Eye (tissue), 1 donor: ENCODE measurements around the gene OGFOD2.

Source experiments
- DNase-seq: peaks from one replicate; pipeline ENCODE4 v3.0.0-alpha.2; 2015

OGFOD2 gene

GRCh38 chr12:122951979-122952892 lies 22.8 kb upstream of the OGFOD2 start:
- peak; percentile 84 for DNase-seq

GRCh38 chr12:122955156-122955555 lies 19.9 kb upstream of the OGFOD2 start:
- DNase-seq: peak; percentile 24

DNA sequence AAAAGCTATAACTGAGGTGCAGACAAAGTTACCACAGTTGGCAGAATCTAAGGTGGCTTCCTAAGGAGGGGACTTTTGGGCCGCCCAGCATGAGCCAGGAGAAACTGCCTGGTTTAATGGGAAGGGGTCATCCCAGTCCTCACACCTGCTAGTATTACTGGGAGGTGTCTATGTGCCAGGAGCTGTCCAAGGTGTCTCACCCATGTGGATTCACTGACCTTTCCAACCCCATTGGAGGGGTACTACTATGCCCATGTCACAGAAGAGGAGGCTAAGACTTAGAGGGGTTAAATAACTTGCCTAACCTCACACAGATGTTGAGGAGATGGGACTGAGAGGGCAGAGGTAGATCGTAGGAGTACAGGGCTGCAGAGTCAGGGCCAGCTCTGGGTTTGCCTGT lies 19.0 kb upstream of the OGFOD2 start:
- DNase-seq: no peak

DNA sequence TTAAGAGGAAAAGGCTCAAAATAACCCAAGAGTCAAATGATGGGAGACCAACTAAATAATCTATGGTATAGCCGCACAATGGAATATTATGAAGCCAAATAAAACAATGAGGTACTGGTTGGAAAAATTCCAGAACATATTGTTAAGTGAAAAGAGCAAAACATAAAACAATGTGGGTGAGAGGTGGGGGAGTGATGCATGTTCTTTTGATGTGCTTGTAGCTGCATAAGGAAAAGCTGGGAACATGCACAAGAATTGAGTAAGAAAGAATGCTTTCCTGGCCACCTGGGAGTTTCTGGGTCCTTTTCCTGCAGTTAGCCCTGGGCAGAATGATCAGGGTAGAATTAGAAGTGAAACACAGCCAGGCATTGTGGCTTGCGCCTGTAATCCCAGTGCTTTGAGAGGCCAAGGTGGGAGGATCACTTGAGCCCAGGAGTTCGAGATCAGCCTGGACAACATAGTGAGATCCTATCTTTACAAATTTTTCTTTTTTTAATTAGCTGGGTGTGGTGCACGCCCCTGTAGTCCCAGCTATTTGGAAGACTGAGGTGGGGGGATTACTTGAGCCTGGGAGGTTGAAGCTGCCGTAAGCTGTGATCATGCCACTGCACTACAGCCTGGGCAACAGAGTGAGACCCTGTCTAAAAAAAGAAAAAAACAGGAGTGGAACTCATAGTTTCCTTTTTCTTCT lies 16.7 kb upstream of the OGFOD2 start:
- no peak for DNase-seq

GRCh38 chr12:122959566-122960192 lies 15.4 kb upstream of the OGFOD2 start:
- no peak for DNase-seq

DNA sequence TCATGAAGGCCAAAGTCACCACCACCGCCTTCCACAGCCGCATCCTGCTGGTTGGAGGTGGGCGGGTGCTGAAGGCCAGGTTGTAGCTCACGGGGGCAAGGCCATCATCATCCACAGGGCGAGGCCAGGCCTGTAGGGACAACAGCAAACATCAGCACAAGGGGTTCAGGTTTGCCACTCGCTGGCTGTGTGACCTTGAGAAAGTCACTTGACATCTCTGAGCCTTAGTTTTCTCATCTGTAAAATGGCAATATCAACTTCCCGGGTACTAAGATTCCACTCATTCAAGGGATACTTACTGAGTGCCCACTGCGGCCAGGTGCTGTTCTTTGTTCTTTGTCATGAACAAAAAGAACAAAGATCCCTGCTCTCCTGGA lies 14.9 kb upstream of the OGFOD2 start:
- DNase-seq: no peak

- no peak for DNase-seq
Measured at GRCh38 chr12:122961531-122962329, 13.3 kb upstream of the OGFOD2 start.

- DNase-seq: no peak
Measured at GRCh38 chr12:122963941-122964265, 11.1 kb upstream of the OGFOD2 start.

- DNase-seq: no peak
Measured at GRCh38 chr12:122964439-122965257, 10.4 kb upstream of the OGFOD2 start.

- DNase-seq: no peak
Measured at GRCh38 chr12:122965321-122965751, 9.7 kb upstream of the OGFOD2 start.

DNA sequence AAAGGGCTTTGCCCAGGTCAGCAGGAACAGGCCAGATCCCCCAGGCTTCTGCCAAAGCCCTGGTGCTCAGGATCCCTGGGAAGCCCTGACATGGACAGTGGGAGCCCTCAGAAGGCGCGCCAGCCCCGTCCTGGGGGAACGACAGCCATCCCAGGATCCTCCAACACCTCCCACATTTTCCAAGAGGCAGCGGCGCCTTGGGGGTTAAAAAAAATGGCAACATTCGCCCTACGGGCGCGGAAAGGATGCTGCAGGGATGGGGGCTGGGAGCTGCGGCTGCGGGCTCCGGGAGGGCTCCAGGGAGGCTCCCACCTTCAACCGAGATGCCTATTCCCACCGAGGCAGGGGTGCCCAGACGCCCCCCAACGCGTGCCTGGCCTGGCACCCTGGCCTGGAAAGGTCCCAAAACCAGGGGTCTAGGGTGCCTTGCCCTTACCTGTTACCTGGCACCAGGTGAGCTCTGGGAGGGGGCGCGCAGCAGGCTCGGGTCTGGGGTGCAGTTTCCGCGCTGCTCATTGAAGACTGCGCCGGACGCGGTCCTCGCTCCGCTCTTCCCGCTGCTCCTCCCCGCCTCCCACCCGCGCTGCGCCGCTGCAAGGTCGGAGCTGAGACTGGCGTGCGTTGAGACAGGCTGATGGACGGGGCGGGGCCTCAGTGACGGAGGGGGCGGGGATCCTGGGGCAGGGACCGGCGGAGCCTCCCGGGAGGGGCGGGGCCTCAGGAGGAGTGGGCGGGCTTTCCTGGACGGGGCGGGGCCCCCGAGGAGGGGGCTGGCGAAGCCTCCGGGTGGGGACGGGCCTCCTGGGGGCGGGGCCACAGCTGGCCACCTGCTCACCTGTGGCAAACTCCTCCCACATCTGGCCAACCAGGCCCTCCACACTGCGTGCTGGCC lies 8.9 kb upstream of the OGFOD2 start, which contains the start of gene ABCB9:
TSS of gene ABCB9 (minus strand) at position 613 of the 892 bp plus-strand sequence. CDS start 6,228 bp downstream, outside the sequence.
- DNase-seq: peak; percentile 94

DNA sequence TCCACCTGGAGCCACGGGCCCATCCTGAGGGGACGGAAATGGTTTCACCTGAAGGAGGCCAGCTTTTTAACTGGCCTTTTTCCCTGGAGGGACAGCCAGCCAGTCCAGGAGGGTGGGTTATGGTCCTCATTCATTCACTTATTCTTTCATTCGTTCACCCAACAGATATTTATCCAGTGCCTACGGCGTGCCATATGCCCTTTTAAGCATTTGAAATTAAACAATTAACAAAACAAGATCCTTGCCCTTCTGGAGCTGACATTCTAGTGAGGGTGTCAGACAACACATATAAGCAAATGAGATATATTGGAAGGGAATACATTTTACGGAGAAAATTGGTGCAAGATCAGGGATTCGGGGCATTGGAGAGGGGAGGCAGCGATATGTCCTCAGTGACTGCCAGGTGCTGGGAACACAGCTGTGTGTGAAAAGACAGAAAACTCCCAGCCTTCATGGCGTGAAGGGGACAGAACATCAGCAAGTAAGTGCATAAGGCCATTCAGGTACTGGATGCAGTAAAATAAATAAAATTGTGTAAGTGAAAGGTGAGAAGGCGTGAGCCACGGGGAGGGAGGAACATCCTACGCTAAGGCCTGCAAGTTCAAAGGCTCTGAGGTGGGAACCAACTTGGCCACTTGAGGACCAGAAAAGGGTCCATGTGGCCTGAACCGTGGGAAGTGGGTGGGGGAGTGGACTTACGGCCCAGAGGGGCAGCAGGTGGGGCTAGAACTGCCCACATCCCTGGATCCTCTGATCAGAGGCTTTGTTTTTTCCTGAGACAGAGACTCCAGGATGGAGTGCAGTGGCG lies 8.1 kb upstream of the OGFOD2 start:
- no peak for DNase-seq

GRCh38 chr12:122968104-122968503 lies 6.9 kb upstream of the OGFOD2 start:
- no peak for DNase-seq

DNA sequence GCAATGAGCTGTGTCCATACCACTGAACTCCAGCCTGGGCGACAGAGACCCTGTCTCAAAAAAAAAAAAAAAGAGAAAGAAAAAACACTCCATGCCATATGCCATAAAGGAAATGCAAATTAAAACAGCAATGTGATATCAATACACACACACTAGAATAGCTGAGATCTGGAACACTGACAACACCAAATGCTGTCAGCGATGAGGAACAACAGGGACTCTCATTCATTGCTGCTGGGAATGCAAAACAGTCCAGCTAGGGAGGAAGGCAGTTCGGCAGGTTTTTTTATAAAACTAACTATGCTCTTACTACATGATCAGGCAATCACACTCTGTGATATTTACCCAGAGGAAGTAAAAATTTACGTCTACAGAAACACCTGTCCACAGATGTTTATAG lies 5.4 kb upstream of the OGFOD2 start:
- DNase-seq: no peak

DNA sequence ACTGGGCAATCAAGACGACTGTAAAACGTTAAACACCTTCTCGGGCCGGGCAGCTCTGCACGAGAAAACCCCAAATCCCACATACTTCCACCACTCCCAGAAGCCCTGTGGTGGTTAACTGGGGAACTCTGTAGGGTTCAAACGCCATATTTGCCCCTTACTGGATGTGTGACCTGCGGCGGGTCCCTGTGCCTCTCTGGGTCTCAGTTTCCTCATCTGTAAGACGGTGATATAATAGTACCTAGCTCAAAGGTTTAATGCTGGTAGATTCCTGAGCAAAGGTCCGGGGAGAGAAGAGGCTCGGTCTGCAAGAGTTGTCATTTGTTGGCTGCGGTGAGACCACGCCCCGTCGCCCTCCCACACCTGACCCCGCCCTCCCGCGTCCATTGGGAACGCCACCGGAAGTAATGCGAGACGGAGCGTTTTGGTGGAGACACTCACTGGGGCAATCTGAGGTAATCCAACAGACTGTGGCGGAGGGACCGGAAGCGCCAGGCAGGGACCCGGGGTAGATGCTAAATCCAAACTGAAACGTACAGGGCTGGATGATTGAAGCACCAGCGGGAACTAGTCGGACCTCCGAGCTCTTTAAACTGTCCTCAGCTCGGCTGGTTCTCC lies 661 bp upstream of the OGFOD2 start:
- peak; percentile 100 for DNase-seq

- no peak for DNase-seq
Measured at GRCh38 chr12:122975790-122976647, 975 bp downstream of the OGFOD2 start.

- DNase-seq: no peak
Measured at GRCh38 chr12:122976648-122976975, 1.6 kb downstream of the OGFOD2 start.

DNA sequence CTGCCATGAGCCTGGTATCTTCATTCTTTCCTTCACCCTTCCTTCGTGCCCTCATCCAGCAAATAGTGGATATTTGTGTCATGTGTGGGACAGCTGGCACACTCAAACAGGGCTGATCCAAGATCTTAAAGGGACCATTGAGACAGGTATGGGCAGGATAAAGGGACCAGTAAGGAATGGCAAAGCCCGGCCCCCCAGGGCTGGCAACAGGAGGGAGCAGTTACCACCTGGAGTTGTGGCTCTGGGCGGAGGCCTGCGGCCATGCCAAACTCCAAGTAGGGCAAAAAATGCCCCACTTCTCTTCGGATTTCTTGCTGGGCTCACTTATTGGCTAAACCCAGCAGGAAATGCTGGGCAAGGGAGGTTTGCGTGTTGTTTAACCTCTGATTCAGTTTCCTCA lies 2.1 kb downstream of the OGFOD2 start:
- no peak for DNase-seq
